Fibroblast of skin of scalp (primary cell): ENCODE results near the gene IL6R.
"Not testable (repeated sequence)": the region's sequence is repeated elsewhere in the genome, so short reads cannot be mapped to it uniquely, and the experiment has no call there.

Source experiments
- DNase-seq: peaks from one replicate; pipeline ENCODE4 v3.0.0-alpha.2; 2013

Gene IL6R

DNA sequence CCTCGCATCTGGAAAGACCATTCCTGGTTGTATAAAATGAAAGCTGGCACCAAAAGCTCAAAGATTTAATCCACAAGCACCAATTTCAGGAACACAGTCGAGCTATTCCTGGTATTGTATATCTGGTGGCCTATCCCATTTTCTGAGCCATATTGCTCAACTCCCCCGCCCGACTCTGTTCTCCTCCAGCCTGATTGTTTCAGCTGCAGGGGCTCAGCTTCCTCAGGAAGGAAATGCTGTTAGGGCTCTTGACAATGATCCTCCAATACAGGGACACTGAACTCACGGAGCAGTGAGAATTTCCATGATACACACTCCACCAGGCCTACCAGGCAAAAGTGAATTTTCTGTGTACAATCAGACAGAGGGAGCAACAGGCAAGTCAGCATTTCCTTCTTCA lies 80.0 kb downstream of the IL6R start:
- DNase-seq: no peak

DNA sequence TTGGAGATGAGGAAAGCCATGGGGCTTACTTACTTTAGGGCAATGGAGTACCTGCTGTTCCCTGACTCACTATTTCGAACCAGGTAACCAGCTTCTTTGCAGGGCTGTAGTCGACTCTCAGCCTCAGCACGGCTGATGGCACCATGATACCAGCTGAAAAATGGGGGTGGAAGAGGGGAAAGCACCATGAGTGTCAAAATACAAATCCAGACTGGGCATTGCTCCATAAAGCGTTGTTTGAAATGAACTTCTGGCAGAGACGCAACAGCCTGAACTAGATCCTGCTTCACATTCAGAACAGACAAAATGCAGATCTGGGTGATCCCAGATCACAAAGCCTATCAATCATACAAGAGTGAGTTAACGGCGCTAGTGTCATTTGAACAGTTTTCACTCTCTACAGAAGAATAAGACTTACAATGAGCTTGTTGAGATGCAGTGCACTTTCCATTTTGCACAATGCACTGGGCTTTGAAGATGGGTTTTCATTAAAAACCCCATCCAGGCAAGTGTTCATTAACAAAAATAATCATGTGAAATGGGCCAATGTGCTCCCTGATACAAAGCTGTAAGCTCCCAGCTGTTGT lies 80.9 kb downstream of the IL6R start:
- DNase-seq: no peak

DNA sequence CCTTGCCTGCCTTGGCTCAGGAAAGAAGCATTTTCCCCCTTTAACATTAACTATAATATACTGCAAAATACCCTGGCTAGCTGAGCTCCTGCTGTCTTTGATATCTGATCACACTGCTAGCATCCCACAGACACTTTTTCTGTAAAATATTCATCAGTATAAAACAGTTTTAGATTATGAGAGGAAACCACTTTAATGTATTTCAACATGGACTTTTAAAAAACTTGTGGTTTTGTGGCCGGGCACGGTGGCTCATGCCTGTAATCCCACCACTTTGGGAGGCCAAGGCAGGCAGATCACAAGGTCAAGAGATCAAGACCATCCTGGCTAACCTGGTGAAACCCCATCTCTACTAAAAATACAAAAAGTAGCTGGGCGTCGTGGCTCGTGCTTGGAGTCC lies 81.6 kb downstream of the IL6R start:
- DNase-seq: not testable (repeated sequence)

DNA sequence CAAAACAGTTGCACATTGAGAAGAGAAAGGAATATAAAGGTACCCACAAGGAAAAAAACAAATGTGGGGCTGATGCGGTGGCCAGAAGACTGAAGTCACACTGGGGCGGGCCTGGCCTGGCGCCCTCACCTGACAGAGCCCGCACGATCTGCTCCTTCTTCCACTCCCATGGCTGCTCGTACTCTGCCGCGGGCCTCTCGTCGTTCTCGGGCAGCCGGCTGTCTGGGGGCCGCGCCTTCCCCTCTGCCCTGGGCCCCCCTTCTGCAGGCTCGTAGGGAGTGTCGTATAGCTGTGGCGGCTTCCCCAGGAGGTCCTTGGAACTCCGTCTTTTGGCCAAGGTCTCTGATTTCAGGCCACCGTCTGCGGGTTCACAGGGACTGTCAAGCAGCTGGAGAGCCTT lies 83.8 kb downstream of the IL6R start:
- DNase-seq: no peak

DNA sequence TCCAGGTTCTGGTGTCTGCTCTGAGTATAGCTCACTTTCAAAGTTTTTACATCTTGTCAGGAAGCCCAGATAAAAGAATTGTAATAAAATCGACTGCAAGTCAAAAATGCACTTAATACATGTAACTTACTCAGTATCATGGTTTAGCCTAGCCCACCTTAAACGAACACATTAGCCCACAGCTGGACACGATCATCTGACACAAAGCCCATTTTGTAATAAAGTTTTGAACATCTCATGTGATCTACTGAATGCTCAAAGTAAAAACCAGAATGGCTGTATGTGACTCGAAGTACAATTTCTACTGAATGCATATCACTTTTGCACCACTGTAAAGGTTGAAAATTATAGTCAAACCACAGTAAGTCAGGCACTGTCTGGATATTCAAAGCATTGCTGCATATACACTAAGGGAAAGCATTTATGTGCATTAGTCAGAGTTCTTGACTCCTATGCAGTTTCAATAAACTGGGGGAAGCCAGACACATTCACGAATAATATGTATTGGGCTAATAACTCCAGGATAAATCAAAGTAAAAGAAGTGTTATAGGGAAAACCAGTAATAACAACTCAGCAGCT lies 84.6 kb downstream of the IL6R start:
- DNase-seq: no peak

DNA sequence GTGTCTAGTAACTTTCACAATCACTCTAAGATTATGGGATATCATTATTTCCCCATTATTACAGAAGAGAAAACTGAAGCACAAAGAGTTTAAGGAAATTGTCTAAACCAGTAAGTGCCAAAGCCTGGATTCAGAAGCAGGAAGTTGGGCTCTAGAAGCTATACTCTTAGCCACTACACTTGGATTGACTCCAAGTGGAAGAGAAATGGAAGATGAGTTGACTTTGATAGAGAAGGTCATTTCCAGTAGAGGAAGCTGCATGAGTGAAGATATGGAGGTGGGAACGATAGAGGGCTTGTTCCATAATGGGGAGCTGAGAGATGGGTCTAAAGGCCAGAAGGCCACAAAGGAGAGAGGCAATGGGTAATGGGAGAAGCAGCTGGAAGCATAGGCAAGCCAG lies 85.2 kb downstream of the IL6R start:
- DNase-seq: no peak

DNA sequence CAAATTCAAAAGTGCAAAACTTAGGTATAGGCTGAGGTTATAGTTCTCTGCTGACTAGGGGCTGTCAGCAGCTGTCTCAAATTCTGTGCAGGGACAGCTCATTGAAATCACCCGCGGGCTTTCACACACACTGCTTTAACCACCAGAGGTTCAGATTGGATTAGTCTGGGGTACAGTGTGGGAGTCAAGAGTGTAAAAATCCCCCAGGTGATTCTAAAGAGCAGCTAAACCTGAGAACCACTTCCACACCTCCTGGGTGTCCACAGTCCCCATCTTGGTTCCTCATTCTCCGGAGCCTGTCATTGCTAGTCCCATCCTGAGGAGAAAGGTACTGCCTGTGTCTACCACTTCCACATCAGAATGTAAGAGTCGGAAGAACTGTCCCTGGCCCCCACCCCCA lies 87.0 kb downstream of the IL6R start:
- no peak for DNase-seq

DNA sequence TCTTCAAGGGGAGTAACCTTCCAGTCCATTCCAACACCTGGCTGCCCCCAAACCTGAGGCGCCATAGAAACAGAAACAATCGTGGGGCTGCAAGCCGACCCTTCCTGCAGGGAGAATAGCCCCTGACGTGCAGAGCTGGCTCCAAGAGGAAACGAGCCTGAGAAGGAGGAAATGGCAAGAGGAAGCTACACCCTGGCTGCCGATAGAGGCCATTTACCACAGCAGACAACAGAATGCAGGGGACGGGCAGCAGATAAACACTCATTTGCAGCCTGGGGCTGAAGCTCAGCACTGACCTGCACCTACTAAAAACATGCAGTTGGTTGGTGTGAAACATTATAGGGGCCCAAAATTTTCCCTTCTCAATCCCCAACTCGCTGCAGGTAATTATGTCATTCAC lies 88.1 kb downstream of the IL6R start:
- no peak for DNase-seq

DNA sequence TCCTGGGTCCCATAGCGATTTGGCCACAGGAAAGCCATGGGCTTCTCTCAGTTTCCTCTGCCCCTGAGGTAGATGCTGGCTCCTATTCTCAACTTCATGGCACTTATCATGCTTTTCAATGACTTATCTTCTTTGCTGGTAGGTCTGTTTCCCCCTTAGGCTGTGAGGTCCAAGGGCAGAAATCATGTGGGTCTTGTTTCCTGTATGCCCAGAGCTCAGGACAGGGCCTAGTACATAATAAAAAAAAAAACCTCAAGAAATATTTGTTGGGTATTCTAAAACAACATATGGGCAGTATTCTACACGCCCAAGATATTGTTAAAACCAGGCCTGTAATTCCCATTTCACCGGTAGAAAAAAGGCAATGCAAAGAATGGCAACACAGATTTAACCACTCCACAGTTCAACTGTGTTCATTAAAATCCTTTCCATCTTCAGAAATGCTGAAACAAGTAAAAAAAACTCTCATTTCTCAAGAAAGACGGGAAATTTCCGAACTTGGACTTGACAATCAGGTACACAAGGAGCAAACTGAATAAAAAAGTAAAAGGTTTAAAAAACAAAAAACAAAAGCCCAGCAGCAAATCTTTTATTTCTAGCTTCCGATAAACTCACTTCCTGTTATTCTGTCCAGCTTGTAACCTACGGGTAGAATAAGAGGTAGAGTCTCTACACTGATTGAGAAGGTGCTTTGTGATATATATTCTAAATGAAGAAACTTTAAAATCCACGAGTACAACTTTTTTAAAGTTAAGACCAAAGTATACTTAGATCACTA lies 90.5 kb downstream of the IL6R start:
- DNase-seq: no peak

DNA sequence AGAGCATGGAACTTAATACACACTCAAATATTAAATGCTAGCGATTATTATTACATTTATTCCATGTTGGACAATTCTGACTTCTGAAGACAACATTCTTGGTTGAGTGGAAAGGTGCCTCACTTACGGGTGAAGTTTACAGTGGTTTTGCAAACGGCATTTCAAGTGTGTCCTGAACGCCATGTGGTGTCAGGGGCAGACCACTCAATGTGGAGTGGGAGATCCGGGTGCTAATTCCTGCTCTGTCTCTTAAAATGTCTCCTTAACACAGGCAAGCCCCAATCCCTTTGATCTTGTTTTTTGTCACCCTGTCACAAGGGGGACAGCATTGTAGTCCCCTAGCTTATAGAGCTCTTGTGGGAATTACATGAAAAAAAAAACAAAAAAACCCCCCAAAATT lies 91.2 kb downstream of the IL6R start:
- no peak for DNase-seq

DNA sequence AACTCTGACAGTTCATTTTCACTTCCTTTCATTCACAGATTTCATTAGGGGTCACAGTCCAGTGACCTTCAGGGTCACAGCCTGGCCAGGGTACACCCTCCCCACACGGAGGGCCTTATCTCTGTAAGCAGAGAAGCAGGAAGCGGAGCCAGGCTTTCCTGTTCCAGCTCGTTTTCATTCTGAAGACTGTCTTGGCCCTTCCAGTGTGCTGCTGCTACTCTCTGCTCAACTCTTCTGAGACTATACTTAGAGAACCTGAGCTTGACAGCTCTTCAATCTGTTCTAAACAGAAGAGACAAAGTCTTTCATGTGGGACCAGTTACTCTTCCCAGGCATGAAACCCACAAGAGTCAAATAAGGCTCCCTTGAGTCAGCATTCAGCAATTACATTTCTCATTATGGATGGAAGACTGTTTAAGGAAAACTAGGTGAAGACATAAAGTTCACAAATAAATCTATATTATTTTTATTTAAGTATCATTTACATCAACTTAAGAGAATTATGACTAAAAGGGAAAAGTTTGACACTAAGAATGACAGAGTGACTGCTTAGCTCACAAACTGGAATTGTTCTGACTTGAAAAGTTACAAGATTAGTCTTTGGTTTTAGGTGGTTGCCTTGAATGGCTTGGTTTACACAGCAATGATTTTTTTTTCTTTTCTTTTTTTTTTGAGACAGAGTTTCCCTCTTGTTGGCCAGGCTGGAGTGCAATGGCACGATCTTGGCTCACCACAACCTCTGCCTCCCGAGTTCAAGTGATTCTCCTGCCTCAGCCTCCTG lies 92.1 kb downstream of the IL6R start:
- no peak for DNase-seq

DNA sequence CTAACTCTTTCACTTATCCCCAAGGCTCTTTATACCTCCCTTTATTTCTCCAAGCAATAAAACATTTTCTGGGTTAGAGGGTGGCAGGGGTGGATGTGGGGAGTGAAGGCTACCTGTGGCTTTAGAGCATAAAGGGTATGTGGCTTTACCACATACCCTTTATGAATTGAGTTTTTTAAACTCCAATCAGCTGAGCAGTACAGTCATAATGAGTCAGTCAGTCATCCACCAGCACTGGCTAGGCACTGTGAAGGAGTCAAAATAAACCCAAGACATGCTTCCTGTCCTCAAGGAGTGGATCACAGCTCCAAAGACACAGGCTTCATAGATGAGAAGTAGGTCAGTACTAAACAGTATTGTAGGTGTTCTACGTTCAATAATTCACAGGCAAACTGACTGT lies 94.3 kb downstream of the IL6R start:
- no peak for DNase-seq

DNA sequence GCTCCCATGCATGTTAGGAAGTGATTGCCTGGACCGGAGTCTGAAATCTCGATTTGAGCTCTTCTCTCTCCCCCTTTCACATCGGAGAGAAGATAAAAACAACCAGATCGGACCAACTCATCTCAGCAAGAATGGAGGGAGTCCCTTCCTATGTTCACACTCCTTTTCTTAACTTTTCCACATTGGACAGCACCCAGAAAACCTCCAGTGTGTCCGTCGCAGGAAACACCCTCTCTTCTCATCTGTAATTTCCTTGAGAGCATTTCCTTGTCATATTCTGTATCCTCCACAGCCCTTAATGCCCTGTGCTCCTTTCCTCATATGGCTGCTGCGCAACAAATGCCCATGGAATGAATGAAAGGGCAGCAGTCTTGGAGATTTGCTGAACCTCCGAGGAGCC lies 95.4 kb downstream of the IL6R start:
- no peak for DNase-seq

DNA sequence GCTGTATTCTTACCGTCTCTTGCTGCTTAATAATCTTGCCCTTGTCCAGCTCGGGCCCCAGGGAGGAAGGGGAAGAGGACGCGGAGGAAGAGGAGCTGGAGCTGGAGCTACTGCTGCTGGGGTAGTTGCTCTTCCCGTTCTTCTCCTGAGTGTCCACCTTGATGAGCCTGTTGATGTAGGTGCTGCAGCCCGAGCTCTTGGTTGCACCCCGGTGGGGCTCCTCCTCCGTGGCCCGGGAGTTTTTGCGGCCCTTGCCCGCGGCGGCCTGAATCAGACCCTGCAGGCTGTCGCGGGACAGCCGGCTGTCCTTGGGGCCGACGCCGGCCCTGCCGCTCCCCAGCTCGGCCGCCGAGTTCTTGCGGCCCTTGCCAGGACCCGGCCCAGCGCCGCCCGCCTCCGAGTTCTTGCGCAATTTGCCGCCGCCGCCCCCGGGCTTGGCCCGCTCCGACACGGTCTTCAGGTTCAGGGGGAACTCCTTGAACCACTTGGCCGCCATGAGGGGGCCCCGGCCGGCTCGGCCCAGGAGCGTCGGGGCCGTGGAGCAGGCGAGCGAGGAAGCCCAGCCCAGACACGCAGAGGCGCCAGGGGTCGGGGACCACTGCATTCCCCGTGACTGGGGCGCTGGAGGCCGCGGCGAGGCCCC lies 96.4 kb downstream of the IL6R start:
- no peak for DNase-seq

DNA sequence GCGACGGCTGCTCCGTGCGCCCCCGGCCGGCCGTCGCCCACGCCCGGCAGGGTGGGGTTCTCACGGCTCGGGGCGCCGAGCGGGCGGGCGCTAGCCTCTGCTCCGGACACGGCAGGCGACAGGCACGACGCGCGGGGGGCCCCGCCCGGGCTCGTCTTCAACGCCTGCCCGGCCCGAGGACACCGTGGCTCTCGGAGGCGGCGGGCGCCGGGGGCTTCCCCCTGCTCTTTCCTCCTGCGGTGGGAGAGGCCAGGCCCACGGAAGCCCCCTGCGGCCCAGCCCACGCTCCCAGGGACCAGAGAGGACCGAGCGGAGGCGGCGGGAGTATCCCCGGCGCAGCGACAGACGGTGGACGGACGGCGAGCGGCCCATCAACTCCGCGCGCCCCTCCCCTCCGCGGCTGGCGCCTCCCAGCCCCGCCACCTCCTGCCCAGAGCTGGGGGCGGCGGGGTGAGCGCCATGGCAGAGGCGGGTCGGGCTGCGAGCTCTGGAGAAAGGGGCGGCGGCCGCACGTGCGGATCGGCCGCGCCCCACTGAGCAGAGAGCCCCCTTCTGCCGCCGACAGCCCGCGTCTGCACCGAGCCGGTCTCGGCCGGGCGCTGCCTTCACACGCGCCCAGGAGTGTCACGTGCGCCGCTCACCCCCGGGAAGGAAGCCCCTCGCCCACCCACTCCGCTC lies 97.1 kb downstream of the IL6R start, which contains the start of the genes SHE and TDRD10:
TSS of gene SHE (minus strand) at position 347 of the 678 bp plus-strand sequence. CDS start 386 bp downstream, outside the sequence.
TSS of gene TDRD10 (plus strand) at position 154 of the 678 bp plus-strand sequence. CDS start 4,685 bp downstream, outside the sequence.
- DNase-seq: no peak

DNA sequence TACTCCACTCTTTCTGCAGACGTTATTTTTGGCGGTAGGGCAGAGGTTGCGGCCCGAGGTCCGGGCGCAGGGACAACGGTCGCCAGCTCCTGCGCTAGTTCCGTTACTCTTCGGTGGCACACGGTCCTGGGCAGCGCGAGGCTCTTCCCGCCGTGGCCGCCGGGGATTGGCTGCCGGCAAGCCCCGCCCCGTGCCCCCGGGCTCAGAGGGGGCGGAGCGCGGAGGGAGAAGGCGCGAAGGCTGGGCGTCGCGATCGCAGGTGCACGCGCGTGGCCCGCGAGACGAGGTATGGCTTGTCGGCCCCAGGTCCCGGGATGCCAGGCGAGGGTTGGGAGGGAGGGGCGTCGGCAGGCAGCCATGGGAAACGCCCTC lies 97.6 kb downstream of the IL6R start:
- DNase-seq: no peak

DNA sequence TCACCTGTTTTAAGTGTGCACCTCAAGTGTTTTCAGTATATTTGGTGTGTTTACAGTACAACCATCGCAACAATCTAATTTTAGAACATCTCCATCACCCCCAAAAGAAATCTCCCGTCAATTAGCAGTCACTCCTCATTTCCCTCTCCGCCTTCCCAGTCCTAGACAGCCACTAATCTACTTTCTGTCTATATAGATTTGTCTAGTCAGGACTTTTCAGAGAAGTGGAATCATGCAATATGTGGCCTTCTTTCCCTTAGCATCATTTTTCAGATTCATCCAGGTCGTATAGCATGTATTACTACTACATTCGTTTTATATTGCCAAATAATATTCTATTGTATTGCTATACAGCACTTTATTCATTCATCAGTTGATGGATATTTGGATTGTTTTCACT lies 98.8 kb downstream of the IL6R start:
- DNase-seq: no peak

DNA sequence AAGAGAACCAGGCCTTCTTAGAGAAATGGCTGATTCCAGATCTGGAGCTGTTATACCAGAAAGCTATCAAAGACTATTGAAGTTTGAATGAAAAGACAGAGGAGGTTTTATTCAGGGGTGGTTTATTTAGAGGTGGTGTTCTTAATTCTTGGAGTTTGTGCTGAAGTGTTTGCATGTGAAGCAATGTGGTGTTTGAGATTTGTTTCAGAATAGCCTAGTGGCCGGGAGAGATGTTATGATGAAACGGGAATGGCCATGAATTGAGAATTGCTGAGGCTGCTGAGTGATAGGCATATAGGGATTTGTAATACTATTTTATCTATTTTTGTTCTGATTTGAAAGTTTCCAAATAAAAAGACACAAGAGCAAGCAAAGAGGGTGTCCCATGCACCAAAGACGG lies 107.6 kb downstream of the IL6R start:
- no peak for DNase-seq

DNA sequence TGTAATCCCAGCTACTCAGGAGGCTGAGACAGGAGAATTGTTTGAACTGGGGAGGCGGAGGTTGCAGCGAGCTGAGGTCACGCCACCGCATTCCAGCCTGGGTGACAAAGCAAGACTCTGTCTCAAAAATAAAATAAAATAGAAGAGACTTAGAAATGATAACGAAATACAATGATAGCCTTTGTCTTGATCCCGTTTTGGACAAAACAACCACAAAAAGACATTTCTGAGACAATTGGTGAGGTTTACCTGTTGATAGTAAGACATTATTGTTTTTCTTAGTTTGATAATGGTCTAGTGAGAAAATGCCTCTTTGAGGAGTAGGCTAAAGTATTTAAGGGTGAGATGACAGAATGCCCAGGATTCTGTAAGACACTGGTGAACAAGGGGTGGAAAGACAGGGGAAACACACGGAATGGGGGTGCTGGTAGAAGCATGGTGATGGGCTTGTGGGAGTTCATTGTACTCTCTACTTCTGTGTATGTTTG lies 109.0 kb downstream of the IL6R start:
- DNase-seq: no peak

DNA sequence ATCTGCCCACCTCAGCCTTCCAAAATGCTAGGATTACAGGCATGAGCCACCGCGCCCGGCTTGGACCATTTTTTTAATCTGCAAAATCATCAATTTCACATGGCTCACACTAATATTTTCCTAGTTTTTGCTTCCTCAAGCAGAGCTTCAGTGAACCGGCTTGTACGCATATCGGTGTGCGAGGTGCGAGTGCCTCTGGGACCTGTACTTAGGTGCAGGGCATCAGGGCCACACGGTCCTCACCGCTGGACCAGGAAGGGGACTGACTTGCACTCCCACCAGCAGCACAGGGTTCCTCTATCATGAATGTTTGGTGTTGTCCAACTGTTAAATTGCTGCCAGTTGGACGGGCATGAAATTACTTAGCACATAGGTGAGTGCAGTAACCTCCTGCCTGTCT lies 112.5 kb downstream of the IL6R start:
- DNase-seq: no peak
